ENCODE measurements around the gene EML6. TPM values are rescaled to one million over a fixed set of nuclear protein-coding genes. Genes with fewer than 3 reads are reported as not detected.

The EML6 gene
- total and polyA plus RNA-seq, 2 of the 13 experiments (the other 11 are each of a cell fraction or from before 2014, with no cell fraction given), result 17.2 to 32.4 TPM

DNA sequence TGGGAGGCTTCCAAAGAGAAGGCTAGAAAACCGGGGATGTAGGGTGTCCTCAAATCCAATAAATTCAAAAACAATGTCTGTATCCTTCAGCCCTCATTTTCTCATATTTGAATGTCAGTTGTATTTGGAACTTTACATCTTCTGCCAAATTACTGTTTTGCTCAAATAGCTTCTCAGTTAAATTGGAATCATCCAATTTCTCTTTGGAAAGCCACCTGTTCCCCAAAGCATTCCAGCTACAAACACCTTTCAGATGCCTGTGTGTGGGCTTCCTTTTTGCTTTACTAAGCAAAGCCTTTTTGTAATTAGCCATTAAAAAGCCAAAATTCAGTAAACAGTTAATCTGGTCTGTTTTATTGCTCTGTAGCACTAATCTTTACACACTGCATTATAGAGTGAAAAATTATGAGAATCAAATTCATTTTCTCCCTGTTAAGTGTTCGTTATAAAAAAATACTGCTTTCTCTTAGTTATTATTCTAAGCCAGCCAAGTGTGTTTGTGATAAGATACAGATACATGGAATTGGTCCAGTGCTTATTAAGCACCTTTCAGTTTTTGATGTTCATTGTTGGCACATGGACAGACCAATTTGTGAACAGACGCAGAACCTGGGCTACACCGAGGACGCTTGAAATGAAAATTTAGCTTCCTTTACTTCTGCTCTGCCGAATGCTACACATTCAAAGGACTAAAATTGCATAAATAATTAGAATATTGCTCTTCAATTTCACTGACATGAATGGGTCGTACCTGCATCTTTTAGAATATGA, 175.2 kb downstream of the EML6 start:
- CTCF ChIA-PET (ENCODE audit: low intra/inter-chr PET ratio, low total read pairs), result interaction anchor here (2.0 kb wide), 1 partner anchor 270 kb away, joined by 11 read pairs; no protein-coding TSS in a partner anchor
- DNase-seq (ENCODE audit: low spot score), result no peak
- no TSS peak for BruUV-seq (replicated peaks)
- intact Hi-C loops (cut with micrococcal nuclease; ENCODE audit: unreplicated experiment), result no loop called here
- no peak overlapping the region for H3K9ac ChIP-seq (ENCODE audit: insufficient read depth, low read depth, low read length)
- no peak for TF ChIP-seq HNRNPL (IDR thresholded peaks at IDR 0.05; ENCODE audit: low read depth, low read length)
- no peak for TF ChIP-seq ZNF496 (CRISPR knock-in tag; IDR thresholded peaks at IDR 0.05; ENCODE audit: insufficient replicate concordance)
- TF ChIP-seq, protein P1, sequence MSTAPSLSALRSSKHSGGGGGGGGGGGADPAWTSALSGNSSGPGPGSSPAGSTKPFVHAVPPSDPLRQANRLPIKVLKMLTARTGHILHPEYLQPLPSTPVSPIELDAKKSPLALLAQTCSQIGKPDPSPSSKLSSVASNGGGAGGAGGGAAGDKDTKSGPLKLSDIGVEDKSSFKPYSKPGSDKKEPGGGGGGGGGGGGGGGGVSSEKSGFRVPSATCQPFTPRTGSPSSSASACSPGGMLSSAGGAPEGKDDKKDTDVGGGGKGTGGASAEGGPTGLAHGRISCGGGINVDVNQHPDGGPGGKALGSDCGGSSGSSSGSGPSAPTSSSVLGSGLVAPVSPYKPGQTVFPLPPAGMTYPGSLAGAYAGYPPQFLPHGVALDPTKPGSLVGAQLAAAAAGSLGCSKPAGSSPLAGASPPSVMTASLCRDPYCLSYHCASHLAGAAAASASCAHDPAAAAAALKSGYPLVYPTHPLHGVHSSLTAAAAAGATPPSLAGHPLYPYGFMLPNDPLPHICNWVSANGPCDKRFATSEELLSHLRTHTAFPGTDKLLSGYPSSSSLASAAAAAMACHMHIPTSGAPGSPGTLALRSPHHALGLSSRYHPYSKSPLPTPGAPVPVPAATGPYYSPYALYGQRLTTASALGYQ (CRISPR knock-in tag; IDR thresholded peaks at IDR 0.05), result no peak
- TF ChIP-seq, protein P2, sequence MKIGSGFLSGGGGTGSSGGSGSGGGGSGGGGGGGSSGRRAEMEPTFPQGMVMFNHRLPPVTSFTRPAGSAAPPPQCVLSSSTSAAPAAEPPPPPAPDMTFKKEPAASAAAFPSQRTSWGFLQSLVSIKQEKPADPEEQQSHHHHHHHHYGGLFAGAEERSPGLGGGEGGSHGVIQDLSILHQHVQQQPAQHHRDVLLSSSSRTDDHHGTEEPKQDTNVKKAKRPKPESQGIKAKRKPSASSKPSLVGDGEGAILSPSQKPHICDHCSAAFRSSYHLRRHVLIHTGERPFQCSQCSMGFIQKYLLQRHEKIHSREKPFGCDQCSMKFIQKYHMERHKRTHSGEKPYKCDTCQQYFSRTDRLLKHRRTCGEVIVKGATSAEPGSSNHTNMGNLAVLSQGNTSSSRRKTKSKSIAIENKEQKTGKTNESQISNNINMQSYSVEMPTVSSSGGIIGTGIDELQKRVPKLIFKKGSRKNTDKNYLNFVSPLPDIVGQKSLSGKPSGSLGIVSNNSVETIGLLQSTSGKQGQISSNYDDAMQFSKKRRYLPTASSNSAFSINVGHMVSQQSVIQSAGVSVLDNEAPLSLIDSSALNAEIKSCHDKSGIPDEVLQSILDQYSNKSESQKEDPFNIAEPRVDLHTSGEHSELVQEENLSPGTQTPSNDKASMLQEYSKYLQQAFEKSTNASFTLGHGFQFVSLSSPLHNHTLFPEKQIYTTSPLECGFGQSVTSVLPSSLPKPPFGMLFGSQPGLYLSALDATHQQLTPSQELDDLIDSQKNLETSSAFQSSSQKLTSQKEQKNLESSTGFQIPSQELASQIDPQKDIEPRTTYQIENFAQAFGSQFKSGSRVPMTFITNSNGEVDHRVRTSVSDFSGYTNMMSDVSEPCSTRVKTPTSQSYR (CRISPR knock-in tag; IDR thresholded peaks at IDR 0.05; ENCODE audit: borderline replicate concordance), result no peak
- no peak for TF ChIP-seq SALL1 (CRISPR knock-in tag; IDR thresholded peaks at IDR 0.05)
- no peak for TF ChIP-seq ZNF562 (CRISPR knock-in tag; IDR thresholded peaks at IDR 0.05; ENCODE audit: borderline replicate concordance)
- TF ChIP-seq, protein P3, sequence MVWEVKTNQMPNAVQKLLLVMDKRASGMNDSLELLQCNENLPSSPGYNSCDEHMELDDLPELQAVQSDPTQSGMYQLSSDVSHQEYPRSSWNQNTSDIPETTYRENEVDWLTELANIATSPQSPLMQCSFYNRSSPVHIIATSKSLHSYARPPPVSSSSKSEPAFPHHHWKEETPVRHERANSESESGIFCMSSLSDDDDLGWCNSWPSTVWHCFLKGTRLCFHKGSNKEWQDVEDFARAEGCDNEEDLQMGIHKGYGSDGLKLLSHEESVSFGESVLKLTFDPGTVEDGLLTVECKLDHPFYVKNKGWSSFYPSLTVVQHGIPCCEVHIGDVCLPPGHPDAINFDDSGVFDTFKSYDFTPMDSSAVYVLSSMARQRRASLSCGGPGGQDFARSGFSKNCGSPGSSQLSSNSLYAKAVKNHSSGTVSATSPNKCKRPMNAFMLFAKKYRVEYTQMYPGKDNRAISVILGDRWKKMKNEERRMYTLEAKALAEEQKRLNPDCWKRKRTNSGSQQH (CRISPR knock-in tag; IDR thresholded peaks at IDR 0.05; ENCODE audit: low read depth), result no peak
- no peak for TF ChIP-seq NONO (IDR thresholded peaks at IDR 0.05)
- no peak for TF ChIP-seq NONO (CRISPR knock-in tag; conservative IDR thresholded peaks at IDR 0.05)
- TF ChIP-seq ZNF549 (CRISPR knock-in tag; IDR thresholded peaks at IDR 0.05), result no peak
- TF ChIP-seq RFX5 (IDR thresholded peaks at IDR 0.05; ENCODE audit: low read depth, low read length), result no peak
- no peak for TF ChIP-seq TMF1 (CRISPR knock-in tag; IDR thresholded peaks at IDR 0.05; ENCODE audit: low read depth)
- TF ChIP-seq RARG (CRISPR knock-in tag; IDR thresholded peaks at IDR 0.05; ENCODE audit: low read depth), result no peak
- TF ChIP-seq, protein P4, sequence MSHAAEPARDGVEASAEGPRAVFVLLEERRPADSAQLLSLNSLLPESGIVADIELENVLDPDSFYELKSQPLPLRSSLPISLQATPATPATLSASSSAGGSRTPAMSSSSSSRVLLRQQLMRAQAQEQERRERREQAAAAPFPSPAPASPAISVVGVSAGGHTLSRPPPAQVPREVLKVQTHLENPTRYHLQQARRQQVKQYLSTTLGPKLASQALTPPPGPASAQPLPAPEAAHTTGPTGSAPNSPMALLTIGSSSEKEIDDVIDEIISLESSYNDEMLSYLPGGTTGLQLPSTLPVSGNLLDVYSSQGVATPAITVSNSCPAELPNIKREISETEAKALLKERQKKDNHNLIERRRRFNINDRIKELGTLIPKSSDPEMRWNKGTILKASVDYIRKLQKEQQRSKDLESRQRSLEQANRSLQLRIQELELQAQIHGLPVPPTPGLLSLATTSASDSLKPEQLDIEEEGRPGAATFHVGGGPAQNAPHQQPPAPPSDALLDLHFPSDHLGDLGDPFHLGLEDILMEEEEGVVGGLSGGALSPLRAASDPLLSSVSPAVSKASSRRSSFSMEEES (CRISPR knock-in tag; IDR thresholded peaks at IDR 0.05), result no peak
- H4K20me1 ChIP-seq (ENCODE audit: insufficient read depth, low read length), result no peaks in the 10 kb centered on the region
- peaks cover 12% of the 10 kb centered on the region for H3K4me1 ChIP-seq (ENCODE audit: insufficient read depth, low read length)
- in situ Hi-C loops (cut with HindIII; ENCODE audit: extremely low pct_ligation_motif_present, low pct_unique_long_range_greater_than_20kb), result no loop called here
- no peaks in the 10 kb centered on the region for H3K27me3 ChIP-seq (ENCODE audit: control insufficient read depth in 1 of 2, insufficient read depth in 2 of 2, low read length in 2 of 2)
- POLR2A ChIA-PET, result no interaction called here
- no peak for FAIRE-seq
- no peak overlapping the region for H2AFZ ChIP-seq (ENCODE audit: low read length)
- WGBS (ENCODE audit: low lambda C conversion rate), result 89% methylated on average over 7 of the region's 7 CpGs
- H3K36me3 ChIP-seq (replicated peaks in 1 of 2; ENCODE audit: control insufficient read depth in 1 of 2, insufficient read depth in 2 of 2, low read length in 2 of 2), result peaks cover 0 to 13% of the 10 kb centered on the region in 2 experiments; a peak in 1 of 5 replicates
- H3K9me3 ChIP-seq (ENCODE audit: low read length), result peaks cover 6% of the 10 kb centered on the region; the same call in 1 of the 2 replicates
- H3K4me2 ChIP-seq (ENCODE audit: low read depth, low read length), result no peak overlapping the region
- H3K4me3 ChIP-seq (replicated peaks in 1 of 3; ENCODE audit: insufficient read depth in 1 of 3, low read depth in 2 of 3, low read length in 3 of 3), result no peak overlapping the region
- ATAC-seq, result no peak
- no peak overlapping the region for H3K27ac ChIP-seq (ENCODE audit: extremely low read length, insufficient read depth, low read length)
- H3K79me2 ChIP-seq (ENCODE audit: insufficient read depth, low read length), result no peaks in the 10 kb centered on the region
